DND-41 (cell line): ENCODE measurements around the gene PRKCA.

Experiments
- CTCF ChIP-seq: IDR thresholded peaks from 2 replicates; pipeline ENCODE4 v1.5.1; 2012; ENCODE audit warnings: borderline replicate concordance, low read length, moderate library complexity, mild to moderate bottlenecking; ENCODE audit not compliant: poor library complexity, severe bottlenecking; ENCODE audit errors: extremely low read depth
- EZH2 ChIP-seq: IDR thresholded peaks from 3 replicates; pipeline ENCODE4 v1.6.1; 2012; ENCODE audit warnings: borderline replicate concordance, low read depth, mild to moderate bottlenecking, moderate library complexity, low read length, inconsistent platforms; ENCODE audit not compliant: severe bottlenecking

GRCh38 chr17:66339561-66339960 lies 37.1 kb downstream of the PRKCA start:
- TF ChIP-seq CTCF (no peak), EZH2 (no peak)
